Motor neuron (in vitro differentiated cells): Measurements from ENCODE around the gene MAGEA6. TPM values are rescaled to one million over a fixed set of nuclear protein-coding genes. Genes with fewer than 3 reads are reported as not detected.
A peak's percentile ranks its signal among the peaks of the same experiment; 100 is the strongest.
"Not testable (repeated sequence)": the region's sequence is repeated elsewhere in the genome, so short reads cannot be mapped to it uniquely, and the experiment has no call there.

ENCODE experiments used
- ATAC-seq, 8 experiments: fragments of 200-7000 bp; cut with Tn5 transposase; replicated peaks in 6 of 8; 2 replicates each; pipeline ENCODE4 v1.8.0; 2021; ENCODE audit warnings: mild to moderate bottlenecking in 8 of 8, moderate library complexity in 8 of 8
- H3K27ac ChIP-seq, 2 donors: fragments of 250-450 bp; sonication (Bioruptor Pico); 2 replicates each; pipeline ENCODE4 v1.9.0; 2021; ENCODE audit warnings: antibody characterized with exemption in 2 of 2, mild to moderate bottlenecking in 2 of 2, moderate library complexity in 1 of 2
- H3K4me1 ChIP-seq, 2 donors: fragments of 250-450 bp; sonication (Bioruptor Pico); replicated peaks in 1 of 2; 2 replicates each; pipeline ENCODE4 v1.6.1; 2021; ENCODE audit warnings: antibody characterized with exemption in 2 of 2, mild to moderate bottlenecking in 2 of 2, moderate library complexity in 1 of 2
- H3K4me3 ChIP-seq, 5 donors: fragments of 250-450 bp; sonication (Bioruptor Pico); 2 replicates each; pipeline ENCODE4 v1.9.0; 2021; ENCODE audit warnings: antibody characterized with exemption in 5 of 5, mild to moderate bottlenecking in 5 of 5, moderate library complexity in 4 of 5
- whole genome bisulfite sequencing, 10 experiments: fragments of 450-650 bp; shearing (Covaris generic); methylation state at CpG; one replicate each; pipeline ENCODE4 v1.0.0; 2022; 5-methylcytosine and 5-hydroxymethylcytosine counted together
- in situ Hi-C, 9 experiments: fragments of 400-800 bp; cut with MboI; loops; one replicate each; pipeline ENCODE4 v1.15.0; 2021; ENCODE audit warnings: low sequenced_read_pairs in 9 of 9, low pct_unique_long_range_greater_than_20kb in 2 of 9; ENCODE audit not compliant: unreplicated experiment in 9 of 9
- total RNA-seq, 8 experiments: library from RNA; unstranded; fragments of 300-600 nt; gene quantifications; 2 replicates each; pipeline versions ENCODE4 v1.2.3 to v1.2.4, GENCODE V29; 2022

MAGEA6 gene
- under 1 TPM in 3 of 8 experiments, not detected in 5; 0.05 to 0.43 (median 0.19) TPM for total RNA-seq

GRCh38 chrX:152769549-152770289, at the start of gene MAGEA6:
Gene MAGEA6 (minus strand): TSS chrX:152769689. CDS start chrX:152767650, 2,039 bp downstream.
- H3K27ac ChIP-seq, H3K4me3 ChIP-seq, H3K4me1 ChIP-seq, in situ Hi-C loops, ATAC-seq: not testable (repeated sequence)
- WGBS, 10 experiments, result no CpG with 5 or more reads among the region's 29 CpGs

GRCh38 chrX:152819266-152819665, 49.8 kb upstream of the MAGEA6 start:
- Histone ChIP-seq H3K4me1 (no peaks in the 10 kb centered on the region), H3K4me3 (no peak overlapping the region), H3K27ac (no peak overlapping the region)
- in situ Hi-C loops, result loop anchor here in 3 of 9 experiments (25.0 kb wide), 2 partner anchors 157 to 182 kb away; partner anchors contain the start of gene GABRQ (in 2 of the 3)
- WGBS, 10 experiments, result 14 to 31% methylated on average over 2 of the region's 2 CpGs; no CpG with 5 or more reads in 8 of the 10 experiments
- no peak for ATAC-seq

DNA sequence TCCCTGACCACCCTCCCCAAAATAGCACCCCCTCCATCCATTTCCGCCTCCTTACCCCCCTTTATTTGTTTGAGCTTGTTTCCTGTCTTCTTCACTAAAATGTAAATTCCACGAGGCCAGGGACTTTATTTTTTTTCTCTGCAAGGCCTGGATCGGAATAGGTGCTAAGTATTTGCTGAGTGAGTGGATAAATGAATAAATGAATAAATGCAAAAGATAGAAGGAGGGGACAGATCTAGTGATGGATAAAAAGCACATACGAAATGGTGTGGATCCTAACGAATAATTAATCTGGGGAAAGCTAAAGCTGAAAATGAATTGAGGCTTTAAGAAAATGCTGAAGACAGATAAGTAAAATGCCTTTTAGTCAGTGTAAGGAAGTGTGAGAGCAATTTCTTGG, 48.9 kb upstream of the MAGEA6 start:
- whole genome bisulfite sequencing, 10 experiments, result 0 to 70% (median 52%) methylated on average over 2 to 4 of the region's 5 CpGs; no CpG with 5 or more reads in 4 of the 10 experiments
- peak in 3 of 8 experiments; percentile 41 to 81 (median 56) for ATAC-seq
- Histone ChIP-seq H3K4me1 (no peaks in the 10 kb centered on the region), H3K27ac (no peak overlapping the region), H3K4me3 (no peak overlapping the region)
- in situ Hi-C loops, result loop anchor here in 3 of 9 experiments (25.0 kb wide), 2 partner anchors 156 to 181 kb away; partner anchors contain the start of gene GABRQ (in 2 of the 3)

- ATAC-seq, result peak in 5 of 8 experiments; percentile 38 to 69 (median 64)
- H3K4me3 ChIP-seq, result no peak overlapping the region
- WGBS, 10 experiments, result 0 to 60% (median 18%) methylated on average over 1 to 4 of the region's 6 CpGs; no CpG with 5 or more reads in 4 of the 10 experiments
- in situ Hi-C loops, result loop anchor here in 3 of 9 experiments (25.0 kb wide), 2 partner anchors 155 to 180 kb away; partner anchors contain the start of gene GABRQ (in 2 of the 3)
- no peak overlapping the region for H3K27ac ChIP-seq
- no peaks in the 10 kb centered on the region for H3K4me1 ChIP-seq
These were observed 47.7 kb upstream of the MAGEA6 start for GRCh38 chrX:152817078-152817764.

DNA sequence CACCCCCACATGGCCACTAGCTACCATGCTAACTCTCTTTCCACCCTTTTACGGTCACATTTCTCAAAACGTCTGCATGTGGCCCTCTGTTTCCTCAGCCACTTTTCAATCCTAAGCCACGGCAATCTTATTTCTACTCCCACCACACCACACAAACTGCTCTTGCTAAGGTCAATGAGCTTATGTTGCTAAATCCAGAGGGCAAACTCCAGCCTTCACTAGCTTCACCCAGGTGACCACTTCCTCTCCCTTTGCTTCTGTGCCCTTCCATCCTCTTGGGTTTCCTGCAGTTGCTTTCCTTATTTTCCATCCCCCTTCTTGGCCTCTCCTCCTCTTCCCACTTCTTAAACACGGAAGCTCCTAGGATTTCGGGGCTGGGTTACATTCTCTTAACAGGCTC, 44.6 kb upstream of the MAGEA6 start:
- no peak for ATAC-seq
- in situ Hi-C loops, result loop anchor here in 3 of 9 experiments (25.0 kb wide), 2 partner anchors 152 to 177 kb away; partner anchors contain the start of gene GABRQ (in 2 of the 3)
- peaks cover 0 to 18% of the 10 kb centered on the region in 2 donors for H3K4me1 ChIP-seq
- H3K27ac ChIP-seq, result no peak overlapping the region
- H3K4me3 ChIP-seq, result no peak overlapping the region
- 33 to 83% (median 67%) methylated on average over 1 to 3 of the region's 5 CpGs; no CpG with 5 or more reads in 5 of the 10 experiments for WGBS, 10 experiments

DNA sequence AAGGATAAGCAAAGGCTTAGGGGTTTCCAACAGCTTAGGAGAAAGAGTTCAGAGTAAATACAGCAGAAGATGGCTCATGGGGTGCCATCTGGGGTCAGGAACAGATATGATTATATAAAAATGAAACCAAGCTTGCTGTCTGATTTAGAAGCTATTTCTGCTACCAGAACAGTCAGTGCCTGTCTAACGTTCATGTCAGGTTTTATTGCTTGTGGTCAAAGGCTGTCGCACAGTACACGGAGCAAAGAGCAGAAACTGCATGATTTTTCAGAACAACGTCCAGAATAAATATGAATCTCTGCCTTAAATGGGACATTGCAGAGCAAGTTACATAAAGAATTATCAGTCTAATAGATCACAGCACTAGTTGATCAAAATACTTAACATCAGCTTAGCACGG, 43.7 kb upstream of the MAGEA6 start:
- no peak overlapping the region for H3K27ac ChIP-seq
- H3K4me3 ChIP-seq, result no peak overlapping the region
- peaks cover 0 to 18% of the 10 kb centered on the region in 2 donors for H3K4me1 ChIP-seq
- no peak for ATAC-seq
- WGBS, 10 experiments, result 0 to 80% (median 20%) methylated on average over 1 to 5 of the region's 5 CpGs; no CpG with 5 or more reads in 4 of the 10 experiments
- in situ Hi-C loops, result loop anchor here in 3 of 9 experiments (25.0 kb wide), 2 partner anchors 151 to 176 kb away; partner anchors contain the start of gene GABRQ (in 2 of the 3)

- peaks cover 0 to 18% of the 10 kb centered on the region in 2 donors for H3K4me1 ChIP-seq
- ATAC-seq, result peak in 6 of 8 experiments; percentile 48 to 99 (median 98)
- in situ Hi-C loops, result loop anchor here in 3 of 9 experiments (25.0 kb wide), 2 partner anchors 148 to 173 kb away; partner anchors contain the start of gene GABRQ (in 2 of the 3)
- WGBS, 10 experiments, result 0% methylated on average over 1 of the region's 4 CpGs; no CpG with 5 or more reads in 9 of the 10 experiments
- H3K27ac ChIP-seq, result peak overlapping the region in 1 of 2 donors; percentile 24
- no peak overlapping the region for H3K4me3 ChIP-seq
These were observed 40.9 kb upstream of the MAGEA6 start for GRCh38 chrX:152810403-152810802.

DNA sequence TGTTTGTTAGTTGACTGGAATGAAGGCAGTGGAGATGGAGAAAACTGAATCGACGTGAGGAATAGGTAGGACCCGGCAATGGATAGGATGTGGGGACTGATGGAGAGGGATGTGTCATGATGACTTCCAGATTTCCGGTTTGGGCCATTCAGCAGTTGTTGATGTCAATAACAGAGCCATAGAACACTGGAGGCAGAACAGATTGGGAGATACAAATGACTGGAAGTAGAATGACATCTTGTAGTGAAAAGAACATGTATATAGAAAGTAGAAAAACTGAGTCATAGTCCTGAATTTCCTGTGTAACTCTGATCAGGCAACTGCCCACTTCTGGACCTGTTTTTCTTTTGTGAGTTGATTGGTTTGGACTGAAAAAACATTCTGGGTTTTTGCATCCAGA, 36.5 kb upstream of the MAGEA6 start:
- no peak for ATAC-seq
- peaks cover 0 to 12% of the 10 kb centered on the region in 2 donors for H3K4me1 ChIP-seq
- no peak overlapping the region for H3K27ac ChIP-seq
- in situ Hi-C loops, result loop anchor here in 3 of 9 experiments (25.0 kb wide), 2 partner anchors 144 to 169 kb away; partner anchors contain the start of gene GABRQ (in 2 of the 3)
- H3K4me3 ChIP-seq, result no peak overlapping the region
- WGBS, 10 experiments, result 92 to 100% methylated on average over 3 to 4 of the region's 4 CpGs; no CpG with 5 or more reads in 8 of the 10 experiments

DNA sequence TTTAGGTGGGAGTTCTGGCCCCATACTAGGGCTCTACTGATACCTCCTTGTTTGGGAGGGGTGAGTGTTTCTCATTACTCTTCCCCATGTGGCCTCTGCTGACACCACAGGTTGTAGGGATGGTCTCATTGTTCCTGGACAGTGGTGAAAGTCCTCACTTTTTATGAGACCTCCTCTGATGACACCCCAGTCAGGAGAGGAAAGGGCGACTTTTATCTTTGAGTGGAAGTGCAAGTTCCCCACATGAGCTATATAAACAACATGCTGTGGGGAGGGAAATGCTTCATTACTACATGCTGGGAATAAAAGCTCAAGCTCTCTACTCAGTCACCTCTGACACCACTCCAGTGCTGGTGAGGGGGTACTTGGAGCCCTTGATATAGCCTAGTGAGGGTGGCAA, 29.5 kb upstream of the MAGEA6 start:
- no peak for ATAC-seq
- no peak overlapping the region for H3K27ac ChIP-seq
- WGBS, 10 experiments, result 0 to 38% methylated on average over 1 of the region's 1 CpG; no CpG with 5 or more reads in 8 of the 10 experiments
- H3K4me1 ChIP-seq, result no peaks in the 10 kb centered on the region
- no peak overlapping the region for H3K4me3 ChIP-seq
- in situ Hi-C loops, result no loop called here

GRCh38 chrX:152787062-152787461, 17.6 kb upstream of the MAGEA6 start:
- ATAC-seq, result peak in 3 of 8 experiments; percentile 61 to 88 (median 66)
- WGBS, 10 experiments, result no CpG with 5 or more reads among the region's 3 CpGs
- H3K27ac ChIP-seq, H3K4me3 ChIP-seq, H3K4me1 ChIP-seq, in situ Hi-C loops: not testable (repeated sequence)

- ATAC-seq, H3K27ac ChIP-seq, H3K4me1 ChIP-seq, in situ Hi-C loops, H3K4me3 ChIP-seq: not testable (repeated sequence)
- WGBS, 10 experiments, result 14 to 79% (median 47%) methylated on average over 1 to 2 of the region's 9 CpGs; no CpG with 5 or more reads in 6 of the 10 experiments
These were observed 2.9 kb downstream of the MAGEA6 start for GRCh38 chrX:152766562-152766961.

DNA sequence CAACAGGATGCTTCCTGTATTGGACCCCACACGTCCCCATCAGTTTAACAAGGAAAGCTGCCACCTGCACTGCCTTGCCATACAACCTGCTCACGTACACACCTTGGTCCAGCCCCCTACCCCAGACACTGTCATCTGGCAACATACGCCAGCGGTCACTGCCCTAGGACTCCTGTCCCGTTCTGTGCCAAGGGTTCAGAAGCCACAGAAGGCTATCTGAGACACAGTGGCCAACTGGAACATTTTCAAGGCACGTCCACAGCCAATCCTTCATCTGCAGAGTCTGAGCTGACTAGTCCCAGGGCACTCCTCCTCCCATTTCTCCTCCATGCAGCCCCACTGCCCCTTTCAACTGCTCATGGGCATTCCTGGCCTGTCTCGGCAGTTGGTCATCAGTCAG, 7.9 kb downstream of the MAGEA6 start:
- ATAC-seq, H3K4me1 ChIP-seq, in situ Hi-C loops, H3K27ac ChIP-seq, H3K4me3 ChIP-seq: not testable (repeated sequence)
- no CpG with 5 or more reads among the region's 7 CpGs for WGBS, 10 experiments

GRCh38 chrX:152759544-152759943, 9.9 kb downstream of the MAGEA6 start:
- in situ Hi-C loops, H3K4me3 ChIP-seq, H3K4me1 ChIP-seq, H3K27ac ChIP-seq, ATAC-seq: not testable (repeated sequence)
- no CpG with 5 or more reads among the region's 7 CpGs for WGBS, 10 experiments
